NCI-H1092 (cell line): Measurements from ENCODE around the gene GRM5.
"Not testable (repeated sequence)": the region's sequence is repeated elsewhere in the genome, so short reads cannot be mapped to it uniquely, and the experiment has no call there.

ENCODE experiments used
- DNase-seq: peaks from one replicate; lab custom pipeline; 2025; lab: John Stamatoyannopoulos, UW

The GRM5 gene

GRCh38 chr11:88538098-88538497 lies 527.7 kb downstream of the GRM5 start:
- DNase-seq, result no peak

- no peak for DNase-seq
Measured at GRCh38 chr11:88537613-88538012, 528.2 kb downstream of the GRM5 start.

GRCh38 chr11:88536616-88537265 lies 529.0 kb downstream of the GRM5 start:
- no peak for DNase-seq

- no peak for DNase-seq
Measured at GRCh38 chr11:88535916-88536547, 529.8 kb downstream of the GRM5 start.

- DNase-seq, result no peak
Measured at GRCh38 chr11:88535266-88535665, 530.5 kb downstream of the GRM5 start.

- not testable (repeated sequence) for DNase-seq
Measured at GRCh38 chr11:88534706-88535105, 531.1 kb downstream of the GRM5 start.

- DNase-seq, result no peak
Measured at GRCh38 chr11:88534185-88534584, 531.6 kb downstream of the GRM5 start.

GRCh38 chr11:88533001-88533400 lies 532.8 kb downstream of the GRM5 start:
- no peak for DNase-seq

GRCh38 chr11:88531831-88532230 lies 534.0 kb downstream of the GRM5 start:
- DNase-seq, result no peak

- DNase-seq, result no peak
Measured at GRCh38 chr11:88529426-88529825, 536.4 kb downstream of the GRM5 start.

- DNase-seq, result no peak
Measured at GRCh38 chr11:88523386-88524071, 542.3 kb downstream of the GRM5 start.

- no peak for DNase-seq
Measured at GRCh38 chr11:88522624-88523385, 543.0 kb downstream of the GRM5 start.

- no peak for DNase-seq
Measured at GRCh38 chr11:88521799-88522201, 544.0 kb downstream of the GRM5 start.

GRCh38 chr11:88521399-88521798 lies 544.4 kb downstream of the GRM5 start:
- DNase-seq, result no peak

- no peak for DNase-seq
Measured at GRCh38 chr11:88520391-88520790, 545.4 kb downstream of the GRM5 start.

GRCh38 chr11:88515002-88515401 lies 550.8 kb downstream of the GRM5 start:
- DNase-seq, result no peak

GRCh38 chr11:88511006-88511405 lies 554.8 kb downstream of the GRM5 start:
- DNase-seq, result no peak

GRCh38 chr11:88508759-88509581 lies 556.8 kb downstream of the GRM5 start:
- peak; percentile 14 for DNase-seq

- no peak for DNase-seq
Measured at GRCh38 chr11:88508418-88508758, 557.4 kb downstream of the GRM5 start.

GRCh38 chr11:88507771-88508417 lies 557.9 kb downstream of the GRM5 start:
- no peak for DNase-seq

- no peak for DNase-seq
Measured at GRCh38 chr11:88501541-88501940, 564.2 kb downstream of the GRM5 start.
